CD4-positive, alpha-beta T cell (primary cell): ENCODE measurements around the gene MEGF8. TPM values are rescaled to one million over a fixed set of nuclear protein-coding genes. Genes with fewer than 3 reads are reported as not detected.

Experiments
- ATAC-seq: fragments of 200-7000 bp; cut with Tn5 transposase; one replicate; pipeline ENCODE4 v1.10.0; 2022; ENCODE audit warnings: mild to moderate bottlenecking; ENCODE audit not compliant: poor library complexity
- CTCF ChIA-PET: fragments of 350-600 bp; sonication (Branson Sonifier 250); formaldehyde crosslinking; loops from one replicate; lab custom pipeline; 2021; ENCODE audit warnings: antibody characterized with exemption, inconsistent platforms; lab: Charles Lee
- POLR2A ChIA-PET: fragments of 350-600 bp; sonication (Branson Sonifier 250); formaldehyde crosslinking; loops from one replicate; lab custom pipeline; 2021; ENCODE audit warnings: antibody characterized with exemption, inconsistent platforms; lab: Charles Lee
- DNase-seq, 14 experiments: peaks; one replicate each; pipeline ENCODE4 v3.0.0-alpha.2; 2013 to 2020; ENCODE audit warnings: mixed read lengths in 2 of 14
- H3K27ac ChIP-seq, 2 donors: one replicate each; pipeline versions ENCODE4 v1.5.1 to v1.7.0; 2013; ENCODE audit warnings: low read length in 2 of 2, low read depth in 1 of 2, mild to moderate bottlenecking in 1 of 2
- H3K27me3 ChIP-seq, 2 experiments: 1 replicate in 1 of 2; 2 replicates in 1 of 2; pipeline versions ENCODE4 v1.6.1 to v1.7.0; 2013; ENCODE audit warnings: low read length in 2 of 2, control low read depth in 1 of 2, mild to moderate bottlenecking in 1 of 2, moderate library complexity in 1 of 2; ENCODE audit not compliant: insufficient read depth in 2 of 2, control insufficient read depth in 1 of 2
- H3K36me3 ChIP-seq: one replicate; pipeline ENCODE4 v1.6.1; 2013; ENCODE audit warnings: low read length, control low read depth; ENCODE audit not compliant: insufficient read depth
- H3K4me1 ChIP-seq: one replicate; pipeline ENCODE4 v1.6.1; 2013; ENCODE audit warnings: low read length, control low read depth; ENCODE audit not compliant: insufficient read depth
- H3K4me3 ChIP-seq: one replicate; pipeline ENCODE4 v1.5.1; 2013; ENCODE audit warnings: mild to moderate bottlenecking, low read length, moderate library complexity
- H3K9me3 ChIP-seq, 2 experiments: 1 replicate in 1 of 2; 2 replicates in 1 of 2; pipeline versions ENCODE4 v1.6.1 to v1.7.0; 2013; ENCODE audit warnings: low read length in 2 of 2, mild to moderate bottlenecking in 2 of 2, control low read depth in 1 of 2, moderate library complexity in 1 of 2; ENCODE audit not compliant: control insufficient read depth in 1 of 2, insufficient read depth in 1 of 2
- H3K27ac Mint-ChIP-seq: one replicate; pipeline ENCODE4 v1.8.0; 2020; ENCODE audit warnings: mixed read lengths
- H3K27me3 Mint-ChIP-seq: one replicate; pipeline ENCODE4 v1.8.0; 2021; ENCODE audit warnings: mixed read lengths
- H3K36me3 Mint-ChIP-seq: one replicate; pipeline ENCODE4 v1.8.0; 2021; ENCODE audit warnings: low read depth, mixed read lengths
- H3K4me1 Mint-ChIP-seq: one replicate; pipeline ENCODE4 v1.8.0; 2021; ENCODE audit warnings: low read depth, mixed read lengths
- H3K4me3 Mint-ChIP-seq: one replicate; pipeline ENCODE4 v1.8.0; 2020; ENCODE audit warnings: mild to moderate bottlenecking, mixed read lengths
- H3K9me3 Mint-ChIP-seq: one replicate; pipeline ENCODE4 v1.8.0; 2020; ENCODE audit warnings: mixed read lengths
- intact Hi-C, 2 experiments: fragments of 100-400 bp; cut with DNase I in 1 of 2; cut with micrococcal nuclease in 1 of 2; formaldehyde crosslinking; loops; one replicate each; pipeline versions ENCODE4 v1.15.1 to v1.9.0; 2023 to 2025; cut with DNase I, micrococcal nuclease
- total RNA-seq, 174 experiments: library from RNA in 2 of 174; stranded (reverse) in 2 of 174; gene quantifications; one replicate each; pipeline ENCODE4 v1.2.3 and lab custom pipeline; 2021 to 2026
- TF ChIP-seq, protein P1 (sequence below): fragments of 200-600 bp; IDR thresholded peaks from one replicate; pipeline ENCODE4 v1.8.0; 2022; ENCODE audit warnings: antibody characterized with exemption, mild to moderate bottlenecking

The MEGF8 gene
- total RNA-seq, 2 experiments from 2014 or later, result 4.1 to 4.2 TPM

DNA sequence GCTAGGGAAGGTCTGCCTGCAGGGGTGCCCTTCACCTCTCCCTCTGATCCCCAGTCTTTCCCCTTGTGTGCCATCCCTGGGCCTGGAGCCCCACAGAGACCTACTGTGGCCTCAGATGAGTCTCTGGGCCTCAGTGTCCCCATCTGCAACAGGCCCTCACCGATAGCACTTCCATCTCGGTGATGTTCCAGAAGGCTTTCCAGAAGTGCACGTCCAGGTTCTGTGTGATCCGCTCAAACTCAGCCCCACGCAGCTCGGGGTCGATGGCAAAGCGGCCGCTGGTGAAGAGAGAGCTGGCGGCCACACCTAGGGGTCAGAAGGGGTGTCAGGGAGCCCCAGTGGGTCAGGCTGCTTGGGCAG lies 82.4 kb downstream of the MEGF8 start:
- peaks cover 24% of the 10 kb centered on the region for H3K36me3 Mint-ChIP-seq
- Histone ChIP-seq H3K4me3 (no peak overlapping the region), H3K27me3 (no peaks in the 10 kb centered on the region), H3K9me3 (no peaks in the 10 kb centered on the region), H3K4me1 (peaks cover 3% of the 10 kb centered on the region), H3K27ac (no peak overlapping the region), H3K36me3 (peaks cover 36% of the 10 kb centered on the region)
- H3K9me3 Mint-ChIP-seq, result no peaks in the 10 kb centered on the region
- intact Hi-C loops, result loop anchor here in 1 of 2 experiments (10.0 kb wide), 1 partner anchor 293 kb away; no protein-coding TSS in a partner anchor
- TF ChIP-seq, protein P1, sequence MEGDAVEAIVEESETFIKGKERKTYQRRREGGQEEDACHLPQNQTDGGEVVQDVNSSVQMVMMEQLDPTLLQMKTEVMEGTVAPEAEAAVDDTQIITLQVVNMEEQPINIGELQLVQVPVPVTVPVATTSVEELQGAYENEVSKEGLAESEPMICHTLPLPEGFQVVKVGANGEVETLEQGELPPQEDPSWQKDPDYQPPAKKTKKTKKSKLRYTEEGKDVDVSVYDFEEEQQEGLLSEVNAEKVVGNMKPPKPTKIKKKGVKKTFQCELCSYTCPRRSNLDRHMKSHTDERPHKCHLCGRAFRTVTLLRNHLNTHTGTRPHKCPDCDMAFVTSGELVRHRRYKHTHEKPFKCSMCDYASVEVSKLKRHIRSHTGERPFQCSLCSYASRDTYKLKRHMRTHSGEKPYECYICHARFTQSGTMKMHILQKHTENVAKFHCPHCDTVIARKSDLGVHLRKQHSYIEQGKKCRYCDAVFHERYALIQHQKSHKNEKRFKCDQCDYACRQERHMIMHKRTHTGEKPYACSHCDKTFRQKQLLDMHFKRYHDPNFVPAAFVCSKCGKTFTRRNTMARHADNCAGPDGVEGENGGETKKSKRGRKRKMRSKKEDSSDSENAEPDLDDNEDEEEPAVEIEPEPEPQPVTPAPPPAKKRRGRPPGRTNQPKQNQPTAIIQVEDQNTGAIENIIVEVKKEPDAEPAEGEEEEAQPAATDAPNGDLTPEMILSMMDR, result no peak
- DNase-seq, result no peak
- H3K27ac Mint-ChIP-seq, result no peak overlapping the region
- no peaks in the 10 kb centered on the region for H3K4me1 Mint-ChIP-seq
- ChIA-PET POLR2A (no interaction called here), CTCF (no interaction called here)
- no peaks in the 10 kb centered on the region for H3K27me3 Mint-ChIP-seq
- H3K4me3 Mint-ChIP-seq, result no peak overlapping the region
- ATAC-seq, result no peak

DNA sequence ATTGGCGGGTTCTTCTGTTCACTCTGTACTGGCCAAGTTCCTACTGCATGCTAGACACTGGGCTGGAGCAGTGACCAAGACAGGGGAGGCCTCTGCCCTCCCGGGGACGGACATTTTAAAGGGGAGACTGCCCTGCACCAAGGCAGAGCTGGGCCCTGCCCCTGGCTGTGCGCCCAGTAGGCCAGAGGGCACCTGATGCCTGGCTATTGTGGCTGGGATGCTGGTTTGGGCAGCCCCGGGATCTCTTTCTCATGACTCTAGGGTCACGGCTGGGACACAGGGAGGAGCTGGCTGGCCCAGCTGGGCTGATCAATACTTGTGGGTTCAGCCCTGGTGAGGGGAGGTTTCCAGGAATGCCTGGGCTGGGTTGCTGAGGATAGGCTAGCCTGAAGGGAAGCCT lies 84.0 kb downstream of the MEGF8 start:
- no peak for DNase-seq
- H3K27me3 ChIP-seq, result no peaks in the 10 kb centered on the region
- CTCF ChIA-PET, result interaction anchor here (1.5 kb wide), 1 partner anchor 31 kb away, joined by 3 read pairs; no protein-coding TSS in a partner anchor

DNA sequence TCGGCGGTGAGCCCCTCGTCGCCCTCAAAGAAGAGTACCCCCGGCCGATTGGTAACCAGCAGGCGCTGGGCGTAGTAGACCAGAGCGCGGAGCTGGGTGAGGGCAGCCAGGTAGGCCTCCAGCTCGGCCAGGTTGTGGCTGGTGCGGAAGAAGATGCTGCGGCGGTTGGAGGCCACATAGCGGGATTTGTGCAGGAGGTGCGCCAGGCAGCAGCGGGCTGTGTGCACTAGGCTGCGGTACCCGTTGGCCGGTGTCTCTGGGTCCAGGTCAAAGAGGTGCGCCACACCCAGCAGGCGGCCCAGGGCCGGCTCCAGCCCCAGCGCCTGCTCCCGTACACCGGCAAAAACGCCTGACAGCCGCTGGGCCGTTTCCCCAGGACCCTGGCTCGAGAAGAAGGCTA lies 84.9 kb downstream of the MEGF8 start:
- Mint-ChIP-seq H3K4me3 (no peak overlapping the region), H3K4me1 (peaks cover 4% of the 10 kb centered on the region), H3K27me3 (no peaks in the 10 kb centered on the region), H3K9me3 (no peaks in the 10 kb centered on the region), H3K36me3 (peaks cover 38% of the 10 kb centered on the region), H3K27ac (no peak overlapping the region)
- no peak overlapping the region for H3K4me3 ChIP-seq
- H3K27ac ChIP-seq, result no peak overlapping the region
- ChIA-PET CTCF (no interaction called here), POLR2A (no interaction called here)
- H3K9me3 ChIP-seq, result no peaks in the 10 kb centered on the region
- intact Hi-C loops, result no loop called here
- no peak for DNase-seq
- H3K4me1 ChIP-seq, result peaks cover 3% of the 10 kb centered on the region
- peaks cover 37% of the 10 kb centered on the region for H3K36me3 ChIP-seq
- TF ChIP-seq, protein P1, result no peak
- ATAC-seq, result no peak
- H3K27me3 ChIP-seq, result no peaks in the 10 kb centered on the region

More for the DNA sequence above, 84.0 kb downstream of the MEGF8 start:
- TF ChIP-seq, protein P1, result no peak
- Histone ChIP-seq H3K36me3 (peaks cover 42% of the 10 kb centered on the region), H3K4me3 (no peak overlapping the region), H3K9me3 (no peaks in the 10 kb centered on the region), H3K4me1 (peaks cover 3% of the 10 kb centered on the region), H3K27ac (no peak overlapping the region)
- no peak for ATAC-seq
- Mint-ChIP-seq H3K27me3 (no peaks in the 10 kb centered on the region), H3K4me3 (no peak overlapping the region), H3K27ac (no peak overlapping the region), H3K9me3 (no peaks in the 10 kb centered on the region), H3K4me1 (peaks cover 4% of the 10 kb centered on the region), H3K36me3 (peaks cover 29% of the 10 kb centered on the region)
- POLR2A ChIA-PET, result no interaction called here
- intact Hi-C loops, result loop anchor here in 1 of 2 experiments (10.0 kb wide), 1 partner anchor 295 kb away; no protein-coding TSS in a partner anchor
